GM21717 (cell line): ENCODE results near the gene CFAP161.

ENCODE experiments used
- ATAC-seq: cut with Tn5 transposase; IDR thresholded peaks from one replicate; pipeline ENCODE4 v1.9.1; 2021; ENCODE audit warnings: mild to moderate bottlenecking, moderate library complexity; ENCODE audit not compliant: unreplicated experiment

Gene CFAP161

DNA sequence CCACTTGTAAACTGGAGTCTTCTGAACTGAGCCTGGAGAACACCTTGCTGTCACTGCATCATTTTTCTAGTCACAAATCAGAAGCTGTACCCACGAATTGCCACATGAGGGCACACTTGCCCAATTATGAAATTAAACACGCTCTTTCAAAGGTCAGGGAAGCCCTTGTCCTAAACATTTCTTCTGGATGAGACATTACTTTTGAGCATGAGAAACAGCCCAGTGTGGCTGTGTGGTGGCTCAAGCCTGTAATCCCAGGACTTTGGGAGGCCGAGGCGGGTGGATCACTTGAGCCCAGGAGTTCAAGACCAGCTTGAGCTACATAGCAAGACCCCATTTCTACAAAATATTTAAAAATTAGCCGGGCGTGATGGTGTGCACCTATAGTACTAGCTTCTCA is 27.5 kb upstream of the CFAP161 start:
- no peak for ATAC-seq

DNA sequence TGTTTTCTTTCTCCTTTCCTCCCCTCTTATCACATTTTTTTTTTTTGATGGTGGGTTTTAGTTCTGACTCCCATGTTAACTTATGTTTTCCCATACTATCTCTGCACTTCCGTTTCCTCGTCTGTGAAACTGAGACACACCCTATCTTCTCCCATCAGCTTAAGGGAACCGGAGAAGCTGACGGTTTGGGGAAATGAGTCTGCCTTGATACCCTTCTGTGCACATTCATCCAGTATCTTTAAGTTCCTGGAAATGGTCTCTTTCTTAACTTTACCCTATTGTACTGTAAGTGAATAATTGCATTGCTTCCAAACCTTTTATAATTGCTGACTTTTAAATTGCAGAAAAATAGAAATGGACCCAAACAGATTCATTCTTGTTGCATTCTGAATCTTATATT is 26.2 kb upstream of the CFAP161 start:
- no peak for ATAC-seq

DNA sequence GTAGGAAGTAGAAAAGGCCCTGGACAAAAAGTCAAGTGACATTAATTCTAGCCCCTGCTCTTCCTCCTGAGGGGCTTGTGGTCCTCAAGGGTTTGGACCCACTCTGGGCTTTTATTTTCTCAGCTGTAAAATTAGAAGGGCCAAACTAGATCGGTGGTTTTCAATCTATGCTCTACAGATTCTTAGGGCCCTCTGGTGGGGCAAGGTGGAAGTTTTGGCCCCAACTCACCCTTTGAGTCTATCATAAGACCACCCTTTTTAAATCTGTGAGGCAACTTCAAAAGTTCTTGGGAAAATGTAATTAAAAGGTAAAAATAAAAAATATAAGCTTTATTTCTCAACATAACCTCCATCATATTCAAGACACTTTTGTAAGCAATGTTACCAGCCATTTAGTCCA is 25.6 kb upstream of the CFAP161 start:
- ATAC-seq = no peak

DNA sequence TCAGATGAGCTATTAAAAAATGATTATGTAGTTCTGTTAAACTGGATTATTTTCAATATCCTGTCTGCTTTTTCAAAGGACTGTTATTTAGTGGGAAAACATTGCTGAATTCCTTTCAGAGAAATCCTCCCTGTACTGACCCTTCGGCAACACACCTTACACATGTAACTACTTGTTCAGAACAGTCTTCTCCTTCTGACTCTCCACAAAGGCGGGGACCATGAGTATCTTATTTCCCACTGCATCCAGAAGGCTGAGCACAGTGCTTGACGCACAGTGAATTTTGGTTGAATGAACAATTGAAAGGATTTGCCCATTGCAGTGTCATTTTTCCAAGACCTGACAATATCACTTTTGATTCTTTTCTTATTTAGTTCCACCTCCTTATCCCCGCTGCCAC is 23.1 kb upstream of the CFAP161 start:
- peak; percentile 5 for ATAC-seq

DNA sequence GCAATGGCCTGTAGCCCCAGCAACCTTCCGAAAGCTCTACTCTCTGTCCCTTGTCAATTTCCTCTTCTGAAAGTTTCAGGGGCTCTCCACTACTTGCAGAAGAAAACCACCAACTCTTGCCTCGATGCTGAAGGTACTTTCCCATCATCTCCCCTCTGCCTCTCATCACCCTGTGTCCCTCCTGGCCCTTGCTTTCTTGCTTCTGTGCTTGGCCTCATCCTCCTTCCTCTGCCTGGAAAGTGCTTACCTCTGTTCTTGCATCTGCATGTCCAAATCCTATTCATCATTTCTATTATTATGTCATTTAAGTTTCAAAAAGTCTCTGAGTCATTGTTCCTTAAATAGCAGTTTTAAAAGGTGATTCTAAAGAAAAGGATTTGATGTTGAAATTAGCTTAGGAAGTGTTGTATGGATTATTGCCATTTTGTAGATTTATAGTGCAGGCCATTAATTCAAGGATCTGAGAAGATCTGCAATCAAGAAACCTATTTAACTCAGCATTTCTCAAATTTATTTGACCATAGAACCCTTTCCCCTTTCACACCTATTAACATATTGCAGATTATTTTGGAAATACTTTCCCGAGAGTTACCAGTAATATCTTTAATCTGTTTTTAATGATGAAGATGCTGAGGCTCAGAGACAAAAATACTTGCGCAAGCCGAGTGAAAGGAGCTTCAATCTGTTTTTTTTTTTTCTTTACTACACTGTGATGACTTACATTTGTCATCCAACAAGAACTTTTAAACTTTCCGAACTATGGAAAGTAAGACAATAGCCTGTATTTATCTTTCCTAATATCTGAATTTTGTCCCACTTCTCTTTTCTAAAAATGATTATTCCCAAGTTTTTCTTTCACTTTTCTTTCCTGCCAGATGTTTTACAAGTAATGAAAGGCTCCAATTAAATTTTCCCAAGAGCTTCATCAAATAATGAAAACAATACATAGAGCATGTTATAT is 22.3 kb upstream of the CFAP161 start:
- peak; percentile 97 for ATAC-seq

DNA sequence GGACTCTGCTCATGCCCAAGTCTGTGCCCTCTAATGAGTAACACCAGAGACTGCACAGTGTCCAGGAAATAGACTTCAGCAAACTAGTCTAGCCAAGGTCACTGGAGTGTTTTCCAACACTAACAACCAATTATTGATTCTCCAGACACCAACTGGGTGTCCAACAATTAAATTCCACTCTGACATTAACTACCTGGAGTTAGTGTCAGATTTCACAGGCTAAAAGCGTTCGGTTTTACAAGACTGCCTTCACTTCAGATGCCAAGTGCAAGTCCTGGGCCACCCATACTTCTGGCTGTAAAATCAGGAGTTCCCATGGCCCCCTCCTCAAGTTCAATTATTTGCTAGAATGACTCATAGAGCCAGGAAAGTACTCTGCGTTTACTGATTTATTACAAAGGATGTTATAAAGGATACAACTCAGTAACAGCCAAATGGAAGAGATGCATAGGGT is 20.8 kb upstream of the CFAP161 start:
- no peak for ATAC-seq

DNA sequence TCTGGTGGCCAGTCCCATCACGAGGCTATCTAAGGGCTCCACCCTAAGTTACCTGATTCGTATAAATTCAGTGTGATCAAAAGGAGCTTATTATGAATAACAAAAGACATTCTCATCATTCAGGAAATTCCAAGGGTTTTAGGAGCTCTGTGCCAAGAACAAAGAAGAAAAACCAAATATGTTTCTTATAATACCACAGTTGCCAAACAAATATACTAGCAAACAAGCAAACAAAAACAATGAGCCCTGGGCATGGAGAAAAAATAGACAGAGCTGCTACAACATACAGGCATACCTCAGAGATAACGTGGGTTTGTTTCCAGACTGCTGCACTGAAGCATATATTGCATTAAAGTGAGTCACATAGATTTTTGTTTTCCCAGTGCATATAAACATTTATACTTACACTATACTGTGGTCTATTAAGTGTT is 20.2 kb upstream of the CFAP161 start:
- no peak for ATAC-seq

DNA sequence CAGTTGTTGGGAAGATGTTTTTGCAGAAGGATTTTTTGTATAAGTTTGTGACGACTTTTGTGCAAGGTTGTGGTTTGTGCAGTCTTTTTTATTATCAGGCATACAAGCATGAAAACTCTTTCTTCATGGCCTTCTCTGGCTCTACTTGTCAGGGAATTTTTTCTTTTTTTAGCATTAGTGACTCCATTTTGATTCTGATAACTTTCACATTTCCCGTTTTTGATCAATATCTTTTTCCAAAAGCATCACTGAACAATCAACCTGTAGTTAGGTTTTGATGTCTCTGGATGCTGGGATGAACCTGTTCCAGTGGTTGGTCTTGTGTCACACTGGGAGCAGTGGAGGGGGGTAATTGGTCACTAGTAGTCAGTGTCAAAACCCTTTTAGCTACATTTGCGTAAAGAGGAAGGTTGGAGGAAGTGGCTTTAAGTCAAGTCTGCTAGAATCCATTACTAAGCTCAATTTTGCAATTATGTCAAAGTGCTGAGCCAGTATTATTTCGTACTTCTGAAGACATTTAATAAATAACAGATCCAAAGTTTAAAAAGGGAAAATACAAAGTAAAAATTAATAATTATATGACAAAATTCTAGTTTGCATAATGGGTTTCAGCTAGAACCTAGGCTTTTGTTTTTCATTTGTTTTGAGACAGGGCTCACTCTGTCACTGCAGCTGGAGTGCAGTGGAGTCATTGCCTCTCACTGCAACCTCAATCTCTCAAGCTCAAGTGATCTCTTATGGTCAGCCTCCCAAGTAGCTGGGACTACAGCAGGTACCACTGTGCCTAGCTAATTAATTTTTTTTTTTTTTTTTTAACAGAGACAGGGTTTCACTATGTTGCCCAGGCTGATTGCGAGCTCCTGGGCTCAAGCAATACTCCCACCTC is 18.8 kb upstream of the CFAP161 start:
- no peak for ATAC-seq

DNA sequence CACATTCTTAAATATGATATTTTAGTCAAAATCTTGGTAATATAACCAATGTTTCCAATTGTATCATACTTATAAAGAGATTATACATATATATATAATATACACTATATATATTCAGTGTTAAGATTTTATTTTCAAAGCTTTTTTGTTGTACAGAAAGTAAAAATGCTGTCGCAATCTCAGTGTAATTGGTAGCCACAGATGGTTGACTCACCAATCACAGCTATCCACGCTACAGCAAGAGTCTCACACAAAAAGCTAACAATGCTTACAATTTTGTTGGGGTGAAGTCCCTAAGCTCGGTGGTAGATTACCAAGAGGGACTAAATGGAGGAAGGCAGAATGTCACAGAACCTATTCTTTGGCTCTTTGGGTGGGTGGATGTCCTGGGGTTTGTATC is 16.9 kb upstream of the CFAP161 start:
- no peak for ATAC-seq

DNA sequence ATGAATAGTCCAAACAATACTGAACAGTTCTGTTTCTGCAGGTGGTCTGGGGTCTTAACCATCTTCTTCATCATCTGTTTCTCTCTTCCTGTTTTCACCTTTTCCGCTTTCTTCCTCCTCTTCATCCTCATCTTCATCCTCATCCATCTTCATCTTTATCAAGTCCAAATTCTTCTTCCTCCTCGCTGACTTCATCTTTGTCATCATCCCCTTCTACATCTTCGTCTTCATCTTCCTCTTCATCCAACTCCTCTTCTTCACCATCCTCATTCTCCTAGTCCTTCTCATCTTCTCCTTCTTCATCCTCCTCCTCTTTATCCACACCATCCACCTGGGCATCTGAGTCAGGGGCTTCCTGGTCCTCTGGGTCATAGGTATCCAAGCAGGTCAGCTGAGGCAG is 16.5 kb upstream of the CFAP161 start:
- ATAC-seq = no peak

DNA sequence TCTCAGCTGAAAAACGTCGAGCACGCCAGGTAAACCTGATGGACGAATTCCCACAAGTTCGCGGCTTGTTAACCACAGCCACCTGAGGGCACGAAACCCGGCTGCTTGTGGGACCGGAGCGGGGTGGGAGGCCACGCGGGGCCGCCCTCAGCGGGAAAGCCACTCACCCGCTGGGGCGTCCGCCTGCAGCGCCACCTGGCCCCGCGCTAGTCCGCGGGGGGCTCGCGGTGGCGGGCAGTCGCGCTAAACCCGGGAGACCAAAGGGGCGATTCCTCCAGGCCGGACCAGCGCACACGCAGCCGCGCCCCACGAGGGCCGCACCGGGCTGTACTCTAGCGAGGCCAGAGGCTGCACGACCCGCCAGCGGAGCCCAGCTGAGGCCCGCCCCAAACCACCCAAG is 15.7 kb upstream of the CFAP161 start:
- no peak for ATAC-seq

DNA sequence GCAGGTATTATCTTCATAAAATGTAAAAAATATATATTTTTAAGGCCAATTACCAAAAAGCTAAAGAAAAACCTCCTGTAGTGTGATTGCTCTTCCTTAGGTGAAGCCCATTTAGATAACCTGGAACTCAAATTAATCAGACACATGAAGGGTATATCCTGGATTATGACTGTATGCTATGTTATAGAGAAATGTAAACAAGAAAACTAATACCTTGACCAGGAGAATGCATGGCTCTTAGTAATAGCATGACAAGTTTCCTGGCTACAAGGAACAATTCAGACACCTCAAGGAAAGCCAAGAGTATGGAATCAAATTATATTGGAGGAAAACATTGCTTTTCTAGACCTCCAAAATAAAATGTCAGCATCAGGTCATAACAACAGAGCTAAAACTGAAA is 14.0 kb upstream of the CFAP161 start:
- no peak for ATAC-seq

DNA sequence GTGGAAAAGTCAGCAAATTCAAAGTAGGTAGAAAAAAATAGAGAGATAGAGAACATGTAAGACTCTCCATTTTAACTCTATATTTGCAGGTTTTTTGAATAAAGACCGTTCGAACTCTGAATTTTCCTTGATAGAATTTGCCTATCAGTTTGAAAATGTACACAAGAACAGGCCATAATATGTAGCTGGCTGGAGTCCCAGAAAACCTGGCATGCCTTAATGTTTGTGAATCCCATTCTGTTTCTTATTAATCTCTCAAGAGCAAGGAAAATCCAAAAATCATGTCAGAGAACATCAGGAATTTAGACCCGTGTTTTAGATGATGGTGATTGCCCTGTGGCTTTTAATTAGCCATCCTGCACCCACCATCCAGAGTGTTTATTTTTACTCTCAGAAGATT is 7.2 kb upstream of the CFAP161 start:
- ATAC-seq = no peak

DNA sequence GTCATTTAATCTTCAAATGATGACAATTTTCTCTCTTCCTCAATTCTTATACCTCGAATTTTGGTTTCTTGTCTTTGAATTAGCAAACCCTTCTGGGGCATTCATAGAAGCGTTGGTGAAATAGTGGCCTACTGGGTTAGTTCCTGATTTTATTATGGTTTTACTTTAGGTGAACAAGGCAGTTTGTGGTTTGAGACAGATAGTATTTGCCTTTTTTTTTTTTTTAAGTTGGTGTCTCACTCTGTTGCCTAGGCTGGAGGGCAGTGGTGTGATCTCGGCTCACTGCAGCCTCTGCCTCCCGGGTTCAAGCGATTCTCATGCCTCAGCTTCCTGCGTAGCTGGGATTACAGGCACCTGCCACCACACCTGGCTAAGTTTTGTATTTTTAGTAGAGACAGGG is 7.4 kb downstream of the CFAP161 start:
- peak; percentile 73 for ATAC-seq

DNA sequence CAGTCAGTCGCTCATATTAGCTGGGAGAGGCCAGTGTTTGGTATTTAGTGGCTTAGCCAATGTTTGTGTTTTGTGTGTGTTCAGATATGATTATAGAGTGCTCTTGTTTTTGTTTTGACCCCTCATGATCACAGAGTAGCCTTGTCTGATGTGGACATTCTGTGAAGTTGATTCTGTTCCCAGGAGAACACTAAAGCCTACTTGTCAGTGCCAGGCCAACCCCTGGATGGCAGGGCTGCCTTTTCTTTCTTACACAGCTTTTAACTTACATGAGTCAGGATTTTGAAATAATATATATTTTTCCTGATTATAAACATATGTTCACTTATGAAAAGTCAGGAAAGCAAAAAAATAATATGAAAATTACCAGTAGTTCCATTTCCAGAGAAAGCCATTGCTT is 11.9 kb downstream of the CFAP161 start:
- ATAC-seq = no peak

DNA sequence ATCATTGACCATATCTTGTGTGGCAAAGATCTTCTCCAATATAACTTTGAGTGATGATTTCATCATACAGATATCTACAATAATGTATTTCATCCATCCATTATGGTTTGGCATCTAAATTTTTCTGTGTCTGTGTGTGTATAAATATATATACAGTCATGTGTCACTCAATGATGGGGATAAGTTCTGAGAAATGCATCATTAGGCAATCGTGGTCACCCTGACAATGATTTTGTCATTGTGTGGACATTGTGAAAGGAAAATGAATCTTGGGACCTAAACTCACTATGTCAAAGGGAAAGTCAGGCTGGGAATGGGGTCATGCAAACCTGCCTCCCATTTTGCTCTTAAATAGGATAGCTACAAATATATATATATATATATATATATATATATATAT is 12.4 kb downstream of the CFAP161 start:
- ATAC-seq = no peak

DNA sequence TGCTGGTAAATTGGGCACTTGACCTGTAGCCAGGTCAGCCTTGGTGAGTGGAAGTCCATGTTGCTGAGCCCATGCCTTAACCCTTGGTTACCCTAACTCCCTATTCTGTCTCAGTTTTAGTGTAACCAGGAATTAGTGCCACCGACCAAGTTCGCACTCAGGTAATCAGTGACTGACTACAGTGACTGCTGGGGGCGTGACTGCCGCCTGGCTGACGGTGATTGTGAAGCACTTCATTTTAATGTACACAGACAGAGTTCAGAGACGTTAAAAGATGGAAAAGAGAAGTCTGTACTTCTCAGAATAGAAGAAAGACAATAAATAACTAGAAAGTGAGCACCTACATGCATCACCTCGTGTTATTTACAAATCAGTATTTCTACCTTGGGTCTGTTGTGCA is 17.3 kb downstream of the CFAP161 start:
- no peak for ATAC-seq

DNA sequence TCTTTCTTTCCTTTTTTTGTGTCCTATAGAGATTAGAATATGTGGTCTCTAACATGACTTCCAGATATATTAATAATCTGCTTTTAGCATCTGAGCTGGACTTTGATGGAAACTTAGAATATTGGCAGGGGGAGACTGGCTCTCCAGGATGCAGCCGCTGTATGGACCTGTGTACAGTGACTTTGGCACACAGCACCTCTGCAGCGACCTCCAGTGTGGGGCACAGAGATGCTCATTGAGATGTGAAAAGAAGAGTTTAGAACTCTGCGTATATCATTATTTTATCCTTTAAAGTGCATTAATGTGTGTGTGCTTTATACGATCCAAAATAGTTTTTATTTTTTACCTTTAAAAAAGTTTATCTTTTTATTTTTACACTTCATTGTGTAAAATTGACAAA is 18.3 kb downstream of the CFAP161 start:
- ATAC-seq = no peak

DNA sequence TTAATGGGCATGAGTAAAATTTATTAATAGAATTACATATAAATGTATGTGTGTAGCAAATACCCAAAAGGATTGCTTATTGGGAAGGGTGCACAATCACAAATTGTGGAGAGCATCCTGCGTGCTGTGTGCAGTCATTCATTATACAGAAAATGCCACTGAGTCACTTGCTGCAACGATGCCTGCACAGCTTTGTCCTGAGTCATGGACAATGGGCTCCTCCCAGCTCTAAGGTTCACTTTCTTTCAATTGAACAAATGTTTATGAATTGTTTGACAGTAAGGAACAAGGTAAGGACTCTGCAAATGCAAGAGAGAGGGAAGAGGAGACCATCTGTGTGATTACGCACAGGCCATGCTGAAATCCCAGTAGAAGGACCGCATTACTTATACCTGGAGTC is 18.7 kb downstream of the CFAP161 start:
- ATAC-seq = no peak

DNA sequence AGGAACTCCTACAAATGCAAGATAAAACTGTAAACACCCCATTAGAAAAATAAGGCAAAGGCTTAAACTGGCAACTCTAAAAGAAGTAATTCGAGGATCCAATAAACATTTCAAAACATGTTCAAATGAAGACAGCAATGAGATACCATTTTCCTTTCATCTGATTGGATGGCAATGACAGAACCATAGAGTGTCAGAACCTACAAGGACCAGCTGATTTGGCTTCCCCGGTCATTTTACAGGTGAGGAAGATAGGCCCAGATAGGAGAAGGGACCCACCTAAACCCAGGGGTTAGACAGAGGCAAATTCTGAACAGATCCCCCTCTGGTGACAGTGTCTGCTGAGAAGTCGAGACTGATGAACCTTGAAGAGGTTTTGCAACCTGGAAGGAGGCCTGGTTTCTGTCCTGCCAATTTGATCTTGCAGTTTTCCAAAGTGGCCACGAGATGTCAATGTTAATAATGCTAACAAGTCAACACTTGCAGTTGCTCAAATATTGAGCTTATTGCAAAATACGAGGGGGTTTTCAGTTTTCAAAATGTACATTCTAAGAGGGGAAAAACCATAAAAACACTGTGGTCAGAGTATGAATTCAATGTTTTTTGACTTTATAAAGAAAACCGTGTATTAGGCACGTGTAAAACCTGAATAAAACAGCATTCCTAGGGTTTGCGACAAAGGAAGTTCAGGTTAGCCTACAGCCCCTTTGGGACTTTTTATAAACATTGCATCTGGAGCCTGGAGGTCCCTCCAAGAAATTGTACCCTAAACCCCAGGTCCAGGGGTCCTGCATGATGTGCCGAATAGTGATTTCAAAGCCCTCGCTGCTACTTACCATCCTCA is 21.5 kb downstream of the CFAP161 start:
- no peak for ATAC-seq

DNA sequence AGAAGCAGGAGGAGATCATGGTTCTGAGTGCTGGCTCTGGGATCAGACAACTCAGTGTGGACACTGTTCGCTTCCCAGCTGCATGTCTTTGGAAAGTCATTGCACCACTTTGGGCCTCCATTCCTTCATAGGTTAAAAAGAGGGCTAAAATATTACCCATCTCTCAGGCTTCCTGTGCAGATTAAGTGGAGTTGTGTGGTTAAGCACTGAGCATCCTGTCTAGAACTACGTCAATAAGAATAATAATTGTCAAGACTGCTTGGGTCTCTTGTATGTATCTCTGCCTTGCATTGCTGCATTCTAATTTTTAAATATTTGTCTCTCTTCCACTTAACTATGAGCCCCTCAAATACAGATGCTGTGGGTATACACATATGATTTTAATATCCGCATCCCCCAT is 22.3 kb downstream of the CFAP161 start:
- no peak for ATAC-seq
